HS-27A (cell line): ENCODE results near the gene APBA2.
A peak's percentile ranks its signal among the peaks of the same experiment; 100 is the strongest.

Experiments
- DNase-seq: peaks from one replicate; pipeline ENCODE4 v3.0.0-alpha.2; 2012; ENCODE audit warnings: low read depth, missing footprints

Gene APBA2

DNA sequence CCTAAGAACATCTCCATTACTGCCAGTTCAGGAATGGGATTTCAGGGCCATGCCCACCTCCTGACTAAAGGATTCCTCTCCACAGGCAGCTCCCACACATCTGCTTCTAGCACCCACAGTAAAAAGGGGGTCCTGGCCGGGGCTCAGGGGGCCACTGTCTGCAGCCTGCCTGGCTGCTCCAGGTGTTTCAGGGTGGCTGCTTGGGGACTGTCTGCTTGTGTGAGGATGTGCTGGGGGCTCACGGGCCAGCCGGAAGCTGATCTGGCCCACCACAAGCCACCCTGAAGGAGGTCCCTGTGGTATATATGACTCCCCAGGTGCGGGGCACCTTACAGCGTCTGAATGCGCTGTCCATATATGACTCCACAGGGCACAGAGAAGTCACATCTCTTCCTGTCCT, 248.5 kb downstream of the APBA2 start:
- DNase-seq: no peak

GRCh38 chr15:29134641-29135308, 249.0 kb downstream of the APBA2 start:
- DNase-seq: no peak

DNA sequence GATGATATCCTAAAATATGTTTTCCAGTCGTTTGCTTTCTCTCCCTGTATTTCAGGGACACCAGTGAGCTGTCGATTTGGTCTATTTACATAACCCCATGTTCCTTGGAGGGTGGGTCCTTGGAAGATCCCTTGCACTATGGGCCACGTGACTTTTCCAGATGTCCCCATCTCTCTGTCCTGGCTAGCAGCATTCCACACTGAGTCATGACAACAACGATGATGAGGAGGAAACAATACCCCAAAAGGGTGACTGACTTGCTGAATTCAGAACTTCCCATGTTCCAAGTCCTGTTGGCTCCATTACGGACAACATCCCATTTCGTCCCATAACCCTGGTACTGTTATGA, 249.5 kb downstream of the APBA2 start:
- no peak for DNase-seq

DNA sequence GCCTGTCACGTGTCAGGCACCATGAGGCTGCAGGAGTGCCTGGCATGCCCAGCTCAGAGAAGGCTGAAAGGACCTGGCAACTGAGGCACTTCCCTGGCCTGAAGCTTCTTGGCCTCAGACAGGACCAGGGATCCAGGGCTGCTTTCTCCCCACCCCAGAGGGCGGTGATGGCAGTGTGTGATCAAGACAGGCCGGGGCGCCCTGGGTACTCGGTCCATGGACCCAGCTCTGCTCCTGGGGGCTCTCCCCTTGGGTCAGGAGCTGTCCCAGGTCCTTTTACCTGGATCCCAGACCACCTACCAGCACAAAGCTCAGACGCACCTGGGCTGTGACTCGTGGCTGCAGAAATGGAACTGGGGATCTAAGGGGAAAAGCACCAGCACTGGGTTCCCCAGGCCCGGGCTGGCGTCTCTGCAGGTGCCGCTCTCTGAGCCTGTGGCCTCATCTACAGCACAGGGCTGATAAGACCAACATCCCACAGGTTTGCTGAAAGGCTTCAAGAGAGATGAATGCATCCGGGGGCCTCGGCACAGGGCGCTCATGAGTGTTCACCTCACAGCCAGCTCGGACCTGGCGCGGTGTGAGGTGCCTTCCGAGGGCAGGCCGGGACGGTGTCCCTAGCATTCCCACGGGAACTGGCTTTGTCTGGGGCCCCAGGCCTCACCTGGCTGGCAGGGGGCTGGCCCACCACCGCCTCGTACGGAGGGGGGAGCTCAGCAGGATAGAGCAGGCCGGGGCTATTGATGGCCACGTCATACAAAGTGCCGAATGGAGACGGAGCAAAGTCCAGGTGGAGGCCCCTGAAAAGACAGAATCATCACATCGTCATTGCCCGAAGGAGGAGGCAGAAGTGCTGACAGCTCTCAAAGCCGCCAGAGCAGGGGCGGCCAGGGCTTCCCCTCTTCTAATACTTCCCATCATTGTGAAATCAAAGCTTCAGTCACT, 250.2 kb downstream of the APBA2 start:
- DNase-seq: no peak

- DNase-seq: no peak
Measured at GRCh38 chr15:29138260-29138659, 252.5 kb downstream of the APBA2 start.

DNA sequence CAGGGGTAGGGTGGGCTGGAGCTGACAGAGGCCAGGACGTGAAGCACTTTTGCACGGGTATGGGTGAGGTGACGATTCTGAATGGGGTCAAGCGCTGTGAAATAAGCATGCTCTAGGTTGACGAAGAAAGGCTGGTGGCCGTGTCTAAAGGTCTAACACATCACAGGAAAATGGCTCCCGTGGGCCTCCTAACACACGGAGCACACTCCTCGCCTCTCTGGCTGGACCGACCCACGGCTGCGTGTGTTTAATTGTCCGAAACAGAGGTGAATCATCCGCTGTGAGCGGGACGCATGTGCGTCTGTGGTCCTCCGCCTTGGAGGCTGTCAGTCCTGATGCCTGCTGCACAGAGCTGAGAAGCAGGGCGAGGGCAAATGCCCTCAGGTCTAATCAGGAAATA, 253.3 kb downstream of the APBA2 start:
- no peak for DNase-seq

GRCh38 chr15:29139540-29140459, 254.0 kb downstream of the APBA2 start:
- DNase-seq: no peak

DNA sequence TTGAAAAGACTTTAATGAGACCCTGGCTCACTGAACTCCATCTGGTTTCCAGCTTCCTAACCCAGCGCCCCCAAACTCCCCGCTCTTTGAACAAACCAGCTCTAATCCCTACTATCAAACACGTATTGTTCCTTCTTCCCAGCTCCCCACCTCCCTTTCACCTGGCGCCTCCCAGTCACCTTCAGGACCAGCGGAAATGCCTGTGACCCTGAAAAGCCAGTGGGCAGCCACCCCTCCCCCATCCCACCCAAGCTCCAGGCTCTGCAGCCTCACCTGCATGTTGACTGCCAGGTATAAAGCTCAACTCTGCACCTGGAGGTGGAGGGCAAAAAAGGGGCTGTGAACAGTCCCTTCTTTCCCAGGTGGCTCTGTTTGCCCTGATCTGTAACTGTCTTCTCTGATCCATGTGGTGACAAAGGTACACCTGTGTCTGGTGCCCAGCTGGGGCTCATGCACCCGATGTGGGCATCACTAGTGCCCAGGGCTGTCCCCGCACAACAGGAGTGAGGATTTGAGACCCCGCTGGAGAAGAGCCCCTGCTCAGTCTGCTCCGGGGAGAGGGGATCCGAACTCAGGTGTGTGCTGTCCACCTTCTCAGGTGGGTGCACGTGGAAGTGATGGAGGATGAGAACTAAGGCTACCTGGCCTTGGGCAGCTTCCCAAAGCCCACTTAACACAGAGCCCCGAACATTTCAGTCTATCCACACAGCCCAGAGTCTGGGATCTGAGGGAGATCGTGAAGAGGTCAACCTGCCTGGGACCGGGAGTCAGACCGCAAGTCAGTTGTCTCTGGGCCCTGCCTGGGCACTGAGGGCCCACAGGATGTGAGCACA, 254.9 kb downstream of the APBA2 start:
- DNase-seq: no peak

GRCh38 chr15:29141308-29142128, 255.7 kb downstream of the APBA2 start:
- no peak for DNase-seq

GRCh38 chr15:29142129-29142747, 256.5 kb downstream of the APBA2 start:
- no peak for DNase-seq

DNA sequence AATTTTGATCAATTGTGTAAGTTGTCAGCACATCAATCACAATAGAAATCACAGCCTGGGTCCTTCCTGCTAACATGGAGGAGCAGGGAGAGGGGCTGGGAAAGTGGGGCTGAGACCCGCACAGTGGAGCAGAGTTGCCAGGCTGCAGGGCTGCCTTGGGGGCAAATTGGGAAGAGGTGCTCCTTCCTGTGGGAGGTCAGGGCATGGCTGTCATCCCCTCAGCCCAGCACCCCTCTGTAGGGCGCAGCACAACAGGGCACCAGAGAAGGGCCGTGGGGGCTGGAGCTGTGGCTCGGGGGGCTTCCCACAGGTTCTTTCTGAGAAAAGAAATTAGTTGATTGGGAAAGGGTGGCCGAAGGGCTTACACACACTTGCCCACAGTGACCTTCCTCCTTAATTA, 257.5 kb downstream of the APBA2 start:
- DNase-seq: no peak

DNA sequence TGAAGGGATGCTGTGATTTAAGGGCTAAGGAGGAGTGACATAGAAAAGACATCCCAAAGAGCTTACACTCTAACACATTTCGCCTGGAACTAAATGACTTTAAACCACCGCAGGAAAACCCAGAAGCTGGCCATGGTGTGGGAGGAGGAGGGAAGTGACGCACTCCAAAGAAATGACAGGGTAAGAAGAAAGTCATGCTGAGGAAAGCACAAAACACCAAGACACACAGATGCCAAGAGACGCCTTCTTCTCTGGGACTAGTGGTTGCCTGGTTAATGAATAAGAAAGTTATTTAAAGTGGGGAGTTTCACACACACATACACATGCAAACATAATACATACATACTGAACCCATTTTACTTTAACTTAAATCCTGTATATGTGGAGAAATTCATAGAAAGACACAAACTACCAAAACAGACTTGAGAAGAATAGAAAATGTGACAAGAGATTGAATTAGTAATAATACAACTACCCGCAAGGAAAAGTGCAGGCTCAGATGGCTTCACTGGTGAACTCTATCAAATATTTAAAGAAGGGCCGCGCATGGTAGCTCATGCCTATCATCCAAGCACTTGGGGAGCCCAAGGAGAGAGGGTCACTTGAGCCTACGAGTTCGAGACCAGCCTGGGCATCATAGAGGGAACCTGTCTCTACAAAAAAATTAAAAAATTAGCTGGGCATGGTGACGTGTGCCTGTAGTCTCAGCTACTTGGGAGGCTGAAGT, 258.3 kb downstream of the APBA2 start:
- DNase-seq: peak; percentile 20

GRCh38 chr15:29149738-29150075, 263.9 kb downstream of the APBA2 start:
- DNase-seq: no peak

- DNase-seq: no peak
Measured at GRCh38 chr15:29150515-29151483, 265.0 kb downstream of the APBA2 start.

- DNase-seq: no peak
Measured at GRCh38 chr15:29151484-29151857, 265.7 kb downstream of the APBA2 start.

GRCh38 chr15:29156521-29156920, 270.7 kb downstream of the APBA2 start:
- no peak for DNase-seq

DNA sequence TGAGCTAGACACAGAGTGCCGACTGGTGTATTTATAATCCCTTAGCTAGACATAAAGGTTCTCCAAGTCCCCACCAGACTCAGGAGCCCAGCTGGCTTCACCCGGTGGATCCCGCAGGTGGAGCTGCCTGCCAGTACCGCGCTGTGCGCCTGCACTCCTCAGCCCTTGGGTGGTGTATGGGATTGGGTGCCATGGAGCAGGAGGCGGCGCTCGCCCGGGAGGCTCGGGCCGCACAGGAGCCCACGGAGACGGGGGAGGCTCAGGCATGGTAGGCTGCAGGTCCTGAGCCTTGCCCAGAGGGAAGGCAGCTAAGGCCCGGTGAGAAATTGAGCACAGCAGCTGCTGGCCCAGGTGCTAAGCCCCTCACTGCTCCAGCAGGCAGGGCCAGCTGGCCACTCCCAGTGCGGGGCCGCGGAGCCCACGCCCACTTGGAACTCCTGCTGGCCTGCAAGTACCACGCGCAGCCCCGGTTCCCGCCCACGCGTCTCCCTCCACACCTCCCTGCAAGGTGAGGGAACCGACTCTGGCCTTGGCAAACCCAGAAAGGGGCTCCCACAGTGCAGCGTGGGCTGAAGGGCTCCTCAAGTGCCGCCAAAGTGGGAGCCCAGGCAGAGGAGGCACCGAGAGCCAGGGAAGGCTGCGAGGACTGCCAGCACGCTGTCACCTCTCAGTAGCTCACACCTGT, 274.1 kb downstream of the APBA2 start:
- no peak for DNase-seq

DNA sequence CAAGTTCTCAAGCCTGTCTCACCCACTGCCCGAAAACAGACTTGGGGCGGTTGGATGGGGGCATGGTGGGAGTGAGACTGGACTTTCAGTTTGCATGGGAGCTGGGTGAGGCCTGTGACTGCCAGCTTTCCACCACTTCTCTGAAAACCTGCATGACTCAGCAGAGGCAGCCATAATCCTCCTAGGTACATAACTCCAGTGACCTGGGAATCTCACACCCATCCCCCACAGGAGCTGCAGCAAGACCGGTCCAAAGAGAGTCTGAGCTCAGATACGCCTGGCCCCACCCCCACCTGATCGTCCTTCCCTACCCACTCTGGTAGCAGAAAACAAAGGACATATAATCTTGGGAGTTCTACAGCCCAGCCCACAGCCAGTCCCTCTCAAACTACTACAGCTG, 276.6 kb downstream of the APBA2 start:
- no peak for DNase-seq
